Measurements from ENCODE around the gene RAB19.

RAB19 gene, protein sequence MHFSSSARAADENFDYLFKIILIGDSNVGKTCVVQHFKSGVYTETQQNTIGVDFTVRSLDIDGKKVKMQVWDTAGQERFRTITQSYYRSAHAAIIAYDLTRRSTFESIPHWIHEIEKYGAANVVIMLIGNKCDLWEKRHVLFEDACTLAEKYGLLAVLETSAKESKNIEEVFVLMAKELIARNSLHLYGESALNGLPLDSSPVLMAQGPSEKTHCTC

DNA sequence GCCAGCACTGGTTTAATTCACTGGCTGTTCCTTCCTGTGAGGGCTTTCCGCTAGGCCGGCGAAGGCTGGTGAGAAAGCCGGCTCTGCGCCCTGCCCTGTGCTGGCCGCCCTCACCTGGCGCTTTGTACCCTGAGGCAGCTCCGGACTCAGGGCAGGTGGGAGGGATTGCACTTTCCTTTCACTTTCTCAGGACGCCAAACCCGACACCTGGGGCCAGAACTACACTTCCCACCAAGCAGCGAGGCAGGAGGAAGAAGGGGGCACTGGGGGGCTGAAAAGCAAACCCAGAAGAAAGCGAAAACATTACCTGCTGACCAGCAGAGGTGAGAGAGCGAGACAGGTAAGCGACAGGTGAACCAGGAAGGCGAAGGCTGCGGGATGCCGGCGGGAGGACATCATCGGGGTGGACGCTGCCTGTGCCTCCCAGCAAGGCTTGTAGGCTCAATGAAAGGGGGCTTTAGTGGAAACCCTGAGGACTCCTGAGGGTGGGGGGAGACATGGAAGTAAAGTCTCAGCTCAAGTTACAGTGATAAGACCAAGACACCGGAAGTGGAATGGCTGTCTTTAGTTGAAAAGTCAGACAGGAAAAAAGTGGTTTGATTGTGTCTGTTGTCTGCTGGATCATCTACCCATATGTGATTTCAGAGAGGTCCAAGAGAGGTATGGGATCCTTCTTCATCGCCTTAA lies at the start of gene RAB19:
RAB19 (plus strand) TSS at position 181 of the 687 bp plus-strand sequence. CDS start 3,589 bp downstream, outside the sequence.
- H3K27me3 Mint-ChIP-seq, result no peaks in the 10 kb centered on the region
- H3K9me3 Mint-ChIP-seq, result peaks cover 0 to 6% of the 10 kb centered on the region in 2 donors
- peak within 1 kb of the TSS; percentile 97 for H3K27ac Mint-ChIP-seq
- peaks cover 13 to 23% of the 10 kb centered on the region in 2 donors for H3K4me1 Mint-ChIP-seq
- H3K36me3 Mint-ChIP-seq, result peaks cover 4 to 13% of the 10 kb centered on the region in 2 donors
- H3K4me3 Mint-ChIP-seq, result peak within 1 kb of the TSS; percentile 97 to 98
- DNase-seq (peak; percentile 13), ATAC-seq (replicated peaks) (peak; percentile 80 to 82)

DNA sequence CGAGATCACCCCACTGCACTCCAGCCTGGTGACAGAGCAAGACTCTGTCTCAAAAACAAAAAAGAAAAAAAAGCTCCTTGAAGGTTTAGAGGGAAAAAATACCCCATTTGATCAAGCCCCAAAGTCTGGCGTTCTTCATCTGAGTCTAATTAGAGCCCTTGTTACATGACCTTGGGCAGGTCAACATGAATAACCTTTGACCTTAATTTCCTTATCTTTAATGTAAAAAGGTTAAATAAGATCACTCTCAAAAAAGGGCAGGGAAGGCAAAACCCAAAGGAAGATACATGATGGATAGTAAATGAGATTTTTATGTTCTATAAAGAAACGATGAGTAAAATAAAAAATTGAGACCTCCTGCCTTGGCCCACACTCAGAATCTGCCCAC lies 45.8 kb upstream of the RAB19 start:
- Mint-ChIP-seq H3K36me3 (peaks cover 58 to 69% of the 10 kb centered on the region in 2 donors), H3K4me3 (no peak overlapping the region), H3K27ac (no peak overlapping the region), H3K4me1 (peaks cover 21 to 33% of the 10 kb centered on the region in 2 donors), H3K9me3 (peaks cover 0 to 4% of the 10 kb centered on the region in 2 donors), H3K27me3 (no peaks in the 10 kb centered on the region)
- DNase-seq (no peak), ATAC-seq (replicated peaks) (no peak)

DNA sequence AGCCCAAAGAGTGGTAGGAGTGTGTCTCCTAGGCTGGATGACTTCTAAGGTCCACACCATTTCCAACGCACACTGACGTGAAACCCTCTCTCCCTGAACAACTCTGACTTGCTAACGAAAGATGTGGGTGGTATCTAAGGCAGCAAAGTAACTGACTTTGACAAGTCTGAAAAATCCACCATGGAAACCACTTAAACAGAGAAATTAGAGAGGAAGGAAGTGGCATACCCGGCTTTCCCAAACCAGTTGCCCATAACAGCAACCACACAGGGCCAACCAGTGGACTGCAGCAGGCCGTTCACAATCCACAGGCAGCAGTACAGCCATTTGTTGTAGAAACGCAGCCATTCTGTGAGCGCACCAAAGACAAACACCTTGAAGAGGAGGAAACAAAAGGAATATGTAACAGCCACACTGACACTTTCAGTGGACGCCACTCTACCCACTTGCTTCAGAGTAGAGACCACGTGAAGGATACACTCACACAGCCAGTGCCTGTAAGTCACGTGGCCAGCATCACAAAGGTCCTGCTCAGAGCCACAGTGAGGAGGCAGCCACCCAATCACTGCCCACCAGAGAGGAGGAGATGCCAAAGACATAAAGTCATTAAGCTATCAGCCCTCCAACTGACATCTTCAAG lies 45.3 kb upstream of the RAB19 start:
- DNase-seq (no peak), ATAC-seq (replicated peaks) (peak; percentile 52 to 55)
- Mint-ChIP-seq H3K9me3 (peaks cover 0 to 4% of the 10 kb centered on the region in 2 donors), H3K27ac (peak overlapping the region; percentile 78), H3K36me3 (peaks cover 53 to 65% of the 10 kb centered on the region in 2 donors), H3K4me1 (peaks cover 21 to 33% of the 10 kb centered on the region in 2 donors), H3K27me3 (no peaks in the 10 kb centered on the region), H3K4me3 (peak overlapping the region; percentile 83 to 86)

DNA sequence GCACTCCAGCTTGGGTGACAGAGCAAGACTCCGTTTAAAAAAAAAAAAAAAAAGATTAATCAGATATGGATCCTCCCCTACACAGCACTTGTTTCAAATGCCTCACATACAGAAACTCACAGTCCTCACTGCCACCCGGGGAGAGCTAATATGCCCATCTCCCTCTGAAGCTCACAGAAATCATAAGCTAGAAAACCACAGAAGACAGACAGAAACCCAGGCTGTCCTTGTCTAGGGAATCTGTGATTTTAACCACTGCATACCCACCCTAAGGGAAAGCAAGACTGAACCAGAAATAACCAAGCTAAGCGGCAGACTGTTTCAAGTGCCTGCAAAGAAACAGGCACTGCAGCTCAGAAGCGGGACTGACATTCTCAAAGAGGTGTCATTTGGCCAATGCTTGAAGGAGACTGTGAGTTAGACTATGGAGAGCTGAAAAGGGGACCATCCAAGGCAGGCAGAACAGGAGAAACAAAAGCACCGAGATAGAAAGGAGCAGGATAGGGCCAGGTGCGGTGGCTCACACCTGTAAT lies 43.1 kb upstream of the RAB19 start:
- Mint-ChIP-seq H3K27me3 (no peaks in the 10 kb centered on the region), H3K4me1 (peaks cover 20 to 46% of the 10 kb centered on the region in 2 donors), H3K4me3 (no peak overlapping the region), H3K27ac (peak overlapping the region; percentile 16), H3K36me3 (peaks cover 50 to 64% of the 10 kb centered on the region in 2 donors), H3K9me3 (peaks cover 0 to 4% of the 10 kb centered on the region in 2 donors)
- DNase-seq (no peak), ATAC-seq (replicated peaks) (peak; percentile 12 to 42)

DNA sequence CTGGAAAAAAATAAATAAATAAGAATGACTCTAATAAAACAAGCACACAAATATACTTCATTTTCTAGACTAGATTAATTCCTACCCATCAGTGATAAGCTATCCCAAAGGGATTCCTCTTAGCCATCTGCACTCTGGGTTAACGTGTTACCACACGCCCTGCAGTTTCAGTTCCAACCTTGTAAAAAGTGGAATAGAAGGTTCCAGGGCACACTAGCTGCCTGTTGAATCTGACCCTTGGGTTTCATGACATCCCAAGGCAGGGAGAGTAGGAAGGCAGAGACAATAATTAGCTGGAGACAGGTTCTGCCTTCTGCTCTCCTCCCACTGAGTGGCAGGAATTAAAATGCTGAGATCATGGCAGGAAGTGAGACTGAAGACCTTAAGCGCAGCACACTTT lies 39.0 kb upstream of the RAB19 start:
- Mint-ChIP-seq H3K4me3 (no peak overlapping the region), H3K36me3 (peaks cover 47 to 54% of the 10 kb centered on the region in 2 donors), H3K9me3 (peaks cover 0 to 4% of the 10 kb centered on the region in 2 donors), H3K27me3 (no peaks in the 10 kb centered on the region), H3K27ac (peak overlapping the region; percentile 37), H3K4me1 (peaks cover 7 to 26% of the 10 kb centered on the region in 2 donors)
- ATAC-seq (replicated peaks) (no peak), DNase-seq (no peak)

DNA sequence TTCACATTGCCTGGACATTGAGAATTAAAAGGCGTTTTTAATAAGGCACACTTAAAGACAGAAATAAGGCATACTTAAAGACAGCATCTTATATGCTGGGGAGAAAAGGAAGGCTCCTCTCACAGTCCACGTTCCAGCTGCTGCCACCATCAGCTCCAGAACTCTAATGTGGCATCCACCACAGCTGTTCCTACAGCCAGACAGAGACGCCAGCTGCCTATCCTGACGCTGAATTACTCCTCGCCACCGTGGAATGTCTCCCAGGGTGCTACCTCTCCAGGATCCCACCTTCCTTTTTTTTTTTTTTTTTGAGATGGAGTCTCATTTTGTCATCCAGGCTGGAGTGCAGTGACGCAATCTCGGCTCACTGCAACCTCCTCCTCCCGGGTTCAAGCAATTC lies 36.3 kb upstream of the RAB19 start:
- Mint-ChIP-seq H3K4me3 (no peak overlapping the region), H3K27ac (no peak overlapping the region), H3K36me3 (peaks cover 47 to 58% of the 10 kb centered on the region in 2 donors), H3K4me1 (peaks cover 2 to 13% of the 10 kb centered on the region in 2 donors), H3K9me3 (no peaks in the 10 kb centered on the region), H3K27me3 (no peaks in the 10 kb centered on the region)
- DNase-seq, result no peak
- no peak for ATAC-seq (replicated peaks)

DNA sequence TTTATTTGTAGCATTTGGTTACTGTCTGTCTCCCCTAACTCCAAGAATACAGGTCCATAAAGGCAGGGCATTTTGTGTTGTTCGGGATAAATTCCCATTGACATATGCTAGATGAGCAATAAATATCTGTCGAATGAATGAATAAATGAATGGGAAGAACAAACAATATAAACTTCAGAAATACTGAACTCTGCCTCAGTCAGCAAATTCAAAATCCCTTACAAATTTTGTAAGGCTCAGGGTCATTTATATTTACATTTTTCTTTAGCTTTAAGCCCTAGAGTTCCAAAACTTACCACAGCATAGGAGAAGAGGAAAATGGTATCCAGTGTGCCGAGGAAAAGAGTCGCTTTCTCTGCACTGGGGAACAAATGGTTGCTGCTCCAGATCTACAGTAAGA lies 34.6 kb upstream of the RAB19 start:
- DNase-seq (no peak), ATAC-seq (replicated peaks) (no peak)
- Mint-ChIP-seq H3K27ac (no peak overlapping the region), H3K27me3 (no peaks in the 10 kb centered on the region), H3K36me3 (peaks cover 42 to 59% of the 10 kb centered on the region in 2 donors), H3K4me1 (peaks cover 2 to 11% of the 10 kb centered on the region in 2 donors), H3K9me3 (no peaks in the 10 kb centered on the region), H3K4me3 (no peak overlapping the region)

DNA sequence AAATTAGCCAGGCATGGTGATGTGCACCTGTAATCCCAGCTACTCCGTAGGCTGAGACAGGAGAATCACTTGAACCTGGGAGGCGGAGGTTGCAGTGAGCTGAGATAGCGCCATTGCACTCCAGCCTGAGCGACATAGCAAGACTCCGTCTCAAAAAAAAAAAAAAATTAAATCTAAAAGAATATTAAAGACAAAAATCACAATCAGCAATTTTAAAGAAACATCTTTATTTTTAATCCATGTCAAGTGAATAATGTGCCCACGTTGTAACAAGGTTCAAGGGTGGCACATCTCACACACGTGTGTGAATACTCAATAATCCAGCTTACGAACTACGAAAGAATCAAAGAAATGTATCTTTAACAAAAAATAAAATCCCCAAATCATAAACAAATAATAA lies 28.5 kb upstream of the RAB19 start:
- DNase-seq (no peak), ATAC-seq (replicated peaks) (no peak)
- Mint-ChIP-seq H3K27me3 (no peaks in the 10 kb centered on the region), H3K36me3 (peaks cover 44 to 60% of the 10 kb centered on the region in 2 donors), H3K9me3 (no peaks in the 10 kb centered on the region), H3K4me3 (peak overlapping the region in 1 of 2 donors; percentile 11), H3K4me1 (peaks cover 12 to 33% of the 10 kb centered on the region in 2 donors), H3K27ac (peak overlapping the region; percentile 97)

DNA sequence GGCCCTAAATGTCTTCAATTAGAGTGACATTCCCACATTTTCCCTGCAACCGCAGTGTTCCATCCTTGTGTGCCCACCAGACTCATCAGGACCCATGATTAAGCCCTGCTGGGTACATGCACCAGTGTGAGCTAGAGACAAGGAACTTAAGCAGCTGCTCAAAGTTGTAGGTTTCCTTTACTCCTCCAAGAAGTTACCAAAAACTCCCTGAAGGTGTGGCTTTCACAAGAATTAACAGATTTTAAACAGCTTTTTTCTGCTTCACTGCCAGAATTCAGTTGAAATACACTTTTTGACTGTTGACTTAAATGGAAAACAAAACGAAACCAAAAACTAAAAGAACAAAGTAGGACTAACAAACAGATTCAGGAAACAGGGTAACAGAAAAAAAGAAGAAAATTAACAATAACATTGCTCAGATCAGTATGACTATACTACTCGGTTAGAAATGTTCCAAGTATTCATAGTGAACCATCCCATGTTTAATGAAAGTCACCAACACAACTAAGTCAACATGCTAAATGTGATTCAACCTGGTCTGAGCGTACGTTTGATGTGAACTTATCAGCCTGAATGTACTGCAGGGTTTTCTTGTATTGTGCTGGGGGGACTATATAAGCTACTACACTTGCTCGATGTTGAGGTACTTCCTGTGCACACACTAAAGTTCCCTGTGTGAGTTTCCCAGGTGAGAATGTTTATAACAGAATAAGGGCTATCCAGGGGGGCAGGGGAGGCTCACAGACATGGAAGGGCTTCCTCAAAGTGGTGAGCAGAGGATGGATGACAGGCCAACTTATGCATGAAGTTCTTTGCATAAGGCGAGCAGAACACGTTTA lies 27.7 kb upstream of the RAB19 start:
- Mint-ChIP-seq H3K27ac (peak overlapping the region; percentile 97), H3K9me3 (no peaks in the 10 kb centered on the region), H3K4me1 (peaks cover 12 to 33% of the 10 kb centered on the region in 2 donors), H3K4me3 (peak overlapping the region; percentile 11 to 39), H3K36me3 (peaks cover 43 to 58% of the 10 kb centered on the region in 2 donors), H3K27me3 (no peaks in the 10 kb centered on the region)
- ATAC-seq (replicated peaks) (peak; percentile 89), DNase-seq (peak; percentile 29)

DNA sequence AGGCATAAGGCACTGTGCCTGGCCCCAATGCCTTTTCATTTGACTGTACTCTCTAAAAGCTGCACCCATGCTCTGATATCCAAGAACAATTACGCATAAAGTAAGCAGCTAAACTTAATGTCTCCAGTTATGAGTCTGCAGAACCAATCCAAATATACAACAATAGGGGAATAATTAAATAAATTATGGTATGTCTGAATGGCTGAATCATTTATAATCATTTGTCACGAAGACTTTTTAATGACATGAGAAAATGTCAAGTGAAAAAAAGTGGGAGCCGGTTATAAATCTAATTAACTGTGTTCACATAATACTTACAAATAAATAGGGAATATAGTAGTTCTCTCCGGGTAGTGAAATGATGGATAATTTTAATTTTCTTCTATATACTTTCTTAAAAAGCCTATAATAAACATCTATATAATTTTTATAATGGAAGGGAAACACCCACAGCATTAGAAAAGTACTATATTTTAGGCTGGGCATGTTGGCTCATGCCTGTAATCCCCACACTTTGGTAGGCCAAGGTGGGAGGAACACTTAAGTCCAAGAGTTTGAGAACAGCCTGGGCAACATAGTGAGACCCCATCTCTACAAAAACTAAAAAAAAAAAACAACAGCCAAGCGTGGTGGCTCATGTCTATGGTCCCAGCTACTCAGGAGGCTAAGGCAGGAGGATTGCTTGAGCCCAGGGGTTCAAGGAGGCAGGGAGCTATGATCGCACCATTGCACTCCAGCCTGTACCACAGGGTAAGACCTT lies 19.7 kb upstream of the RAB19 start:
- Mint-ChIP-seq H3K4me1 (peaks cover 2 to 23% of the 10 kb centered on the region in 2 donors), H3K27ac (peak overlapping the region; percentile 25), H3K9me3 (no peaks in the 10 kb centered on the region), H3K27me3 (no peaks in the 10 kb centered on the region), H3K36me3 (peaks cover 15 to 37% of the 10 kb centered on the region in 2 donors), H3K4me3 (no peak overlapping the region)
- DNase-seq (no peak), ATAC-seq (replicated peaks) (no peak)

DNA sequence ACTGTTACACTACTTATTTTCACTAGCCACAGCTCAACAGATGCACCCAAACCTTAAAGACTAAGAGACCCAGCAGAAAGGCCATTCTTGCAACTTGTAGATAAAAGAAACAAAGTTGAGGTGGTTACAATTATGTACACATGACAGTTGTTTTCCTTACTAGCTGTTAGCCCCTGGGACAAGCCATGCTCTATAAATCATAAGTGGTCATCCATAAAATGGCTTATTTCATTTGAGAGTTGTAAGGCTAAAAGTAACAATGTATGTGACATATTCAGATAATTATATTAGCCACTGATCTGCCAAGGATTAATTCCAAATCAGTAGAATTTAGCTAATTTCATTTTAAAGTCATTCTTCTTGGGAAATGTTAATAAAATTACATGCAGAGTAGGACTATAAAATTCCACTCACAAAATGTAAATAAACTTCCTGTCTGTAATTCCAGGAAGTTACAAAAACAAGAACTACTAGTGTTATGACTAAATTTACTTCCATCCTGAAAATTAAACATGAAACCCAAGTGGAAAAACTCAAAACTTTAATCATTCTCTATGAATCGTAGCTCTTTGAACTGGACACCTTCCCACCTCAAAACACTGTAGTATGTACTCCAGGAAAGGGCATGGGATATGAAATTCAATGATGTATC lies 18.8 kb upstream of the RAB19 start:
- H3K27ac Mint-ChIP-seq, result peak overlapping the region; percentile 20
- DNase-seq (no peak), ATAC-seq (replicated peaks) (no peak)
- no peaks in the 10 kb centered on the region for H3K27me3 Mint-ChIP-seq
- H3K4me3 Mint-ChIP-seq, result no peak overlapping the region
- H3K9me3 Mint-ChIP-seq, result no peaks in the 10 kb centered on the region
- peaks cover 8 to 23% of the 10 kb centered on the region in 2 donors for H3K4me1 Mint-ChIP-seq
- H3K36me3 Mint-ChIP-seq, result peaks cover 7 to 28% of the 10 kb centered on the region in 2 donors

DNA sequence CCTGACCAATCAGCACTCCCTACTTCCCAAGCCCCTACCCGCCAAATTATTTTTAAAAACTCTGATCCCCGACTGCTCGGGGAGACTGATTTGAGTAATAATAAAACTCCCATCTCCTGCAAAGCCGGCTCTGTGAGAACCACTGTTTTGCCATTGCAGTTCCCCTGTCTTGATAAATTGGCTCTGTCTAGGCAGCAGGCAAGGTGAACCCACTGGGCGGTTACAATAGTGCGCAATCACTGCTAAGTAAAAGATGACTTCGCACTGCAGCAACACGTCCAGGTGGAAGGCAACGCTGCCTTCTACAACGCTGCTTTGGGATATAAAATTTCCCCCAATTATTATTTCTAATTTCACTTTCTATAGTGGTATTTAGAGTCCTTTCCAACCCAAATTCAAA lies 14.4 kb upstream of the RAB19 start:
- Mint-ChIP-seq H3K27me3 (no peaks in the 10 kb centered on the region), H3K4me3 (no peak overlapping the region), H3K4me1 (peaks cover 8 to 12% of the 10 kb centered on the region in 2 donors), H3K27ac (no peak overlapping the region), H3K9me3 (no peaks in the 10 kb centered on the region), H3K36me3 (peaks cover 0 to 8% of the 10 kb centered on the region in 2 donors)
- DNase-seq (no peak), ATAC-seq (replicated peaks) (no peak)

DNA sequence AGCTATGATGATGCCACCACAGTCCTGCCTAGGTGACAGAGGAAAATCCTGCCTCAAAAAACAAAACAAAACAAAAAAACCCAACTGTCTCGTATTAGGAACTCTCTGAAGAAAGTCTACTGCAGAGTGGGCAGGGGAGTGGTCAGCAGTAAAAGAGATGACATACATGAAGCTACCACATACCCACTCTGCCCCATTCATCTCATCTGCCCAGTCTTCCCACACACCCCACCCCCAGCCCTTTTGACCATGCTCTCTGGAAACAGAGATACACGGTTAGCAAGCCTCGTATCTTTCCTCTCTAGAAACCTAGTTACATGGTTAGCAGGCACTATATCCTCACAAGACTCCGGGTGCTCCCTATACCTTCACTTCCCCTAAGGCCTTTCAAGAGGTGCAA lies 13.8 kb upstream of the RAB19 start:
- Mint-ChIP-seq H3K27ac (no peak overlapping the region), H3K27me3 (no peaks in the 10 kb centered on the region), H3K9me3 (no peaks in the 10 kb centered on the region), H3K4me1 (peaks cover 6 to 7% of the 10 kb centered on the region in 2 donors), H3K4me3 (no peak overlapping the region), H3K36me3 (peaks cover 0 to 5% of the 10 kb centered on the region in 2 donors)
- peak; percentile 36 to 53 for ATAC-seq (replicated peaks)
- DNase-seq, result peak; percentile 31
